ENCODE results near the gene NSG1. TPM values are rescaled to one million over a fixed set of nuclear protein-coding genes. Genes with fewer than 3 reads are reported as not detected.

NSG1 gene
- total and polyA plus RNA-seq, 2 donors (not counting 1 experiment from before 2014, with no cell fraction given), result 0.17 to 1.1 TPM

DNA sequence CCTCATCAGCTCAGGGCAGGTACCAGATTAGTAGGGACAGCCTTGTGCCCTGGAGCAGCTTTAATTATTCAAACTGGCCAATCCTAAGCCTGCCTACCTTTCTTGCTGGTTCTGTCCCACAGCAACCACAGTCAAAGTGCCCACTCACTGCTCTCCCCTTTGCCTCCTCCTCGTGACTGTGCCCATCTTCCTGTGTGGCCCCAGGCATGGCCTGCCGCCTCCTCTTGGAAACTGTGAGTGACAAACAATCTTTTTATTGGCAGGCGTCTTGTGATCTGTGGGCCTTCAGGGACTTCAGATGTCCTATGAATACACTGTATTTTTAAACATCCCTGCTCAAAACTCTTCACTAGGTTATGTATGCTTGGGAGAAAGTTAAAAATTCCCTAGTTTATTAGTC is 22.8 kb upstream of the NSG1 start:
- Histone ChIP-seq H3K4me1 (ENCODE audit: control insufficient read depth, extremely low read depth, insufficient read depth, low read length) (no peaks in the 10 kb centered on the region), H3K79me2 (ENCODE audit: control insufficient read depth, insufficient read depth, low read length) (no peaks in the 10 kb centered on the region), H3K27me3 (ENCODE audit: control insufficient read depth, insufficient read depth, low read length) (peaks cover 5% of the 10 kb centered on the region), H3K4me3 (replicated peaks in 1 of 4; ENCODE audit: control extremely low read depth in 1 of 4, insufficient read depth in 1 of 4, low read depth in 3 of 4, low read length in 4 of 4) (no peak overlapping the region), H2AFZ (ENCODE audit: low read length) (no peak overlapping the region), H3K9me3 (ENCODE audit: control insufficient read depth, insufficient read depth, low read depth, low read length) (no peaks in the 10 kb centered on the region), H4K20me1 (ENCODE audit: control insufficient read depth, extremely low read depth, insufficient read depth, low read length) (no peaks in the 10 kb centered on the region), H3K9ac (ENCODE audit: insufficient read depth, low read length) (no peak overlapping the region), H3K36me3 (ENCODE audit: control insufficient read depth, insufficient read depth, low read length) (no peaks in the 10 kb centered on the region), H3K27ac (ENCODE audit: insufficient read depth, low read length) (no peak overlapping the region), H3K4me2 (ENCODE audit: extremely low read depth, insufficient read depth, low read length) (no peak overlapping the region)
- TF ChIP-seq EZH2 (IDR thresholded peaks at IDR 0.05; ENCODE audit: low read length, missing control alignments), result no peak
- TF ChIP-seq CTCF (conservative IDR thresholded peaks at IDR 0.05 in 1 of 2, IDR thresholded peaks at IDR 0.05 in 1 of 2; ENCODE audit: low read depth in 1 of 2, low read length in 2 of 2), result no peak
- no peak for DNase-seq (ENCODE audit: low read depth in 2 of 2)

DNA sequence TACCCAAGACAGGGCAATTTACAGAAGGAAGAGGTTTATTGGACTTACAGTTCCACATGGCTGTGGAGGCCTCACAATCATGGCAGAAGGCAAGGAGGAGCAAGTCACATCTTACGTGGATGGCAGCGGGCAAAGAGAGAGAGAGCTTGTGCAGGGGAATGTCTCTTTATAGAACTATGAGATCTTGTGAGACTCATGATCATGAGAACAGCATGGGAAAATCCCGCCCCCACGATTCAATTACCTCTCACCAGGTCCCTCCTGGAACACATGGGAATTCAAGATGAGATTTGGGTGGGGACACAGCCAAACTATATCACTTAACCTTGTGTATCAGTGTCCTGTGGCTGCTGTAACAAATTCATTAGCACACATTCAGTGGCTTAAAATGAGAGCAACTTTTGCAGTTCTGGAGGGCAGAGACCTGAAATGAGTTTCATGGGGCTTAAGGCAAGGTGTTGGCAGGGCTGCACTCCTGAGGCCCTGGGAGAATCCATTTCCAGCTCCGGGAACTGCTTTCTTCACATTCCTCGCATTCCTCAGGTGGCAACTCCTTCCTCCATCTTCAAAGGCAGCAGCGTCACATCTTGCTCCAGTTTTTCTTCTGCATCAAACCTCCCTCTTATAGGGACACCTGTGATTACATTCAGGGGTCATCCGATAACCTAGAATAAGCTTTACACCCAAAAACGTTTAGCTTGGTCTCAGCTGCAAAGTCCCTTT is 22.3 kb upstream of the NSG1 start:
- Histone ChIP-seq H3K4me3 (replicated peaks in 1 of 4; ENCODE audit: control extremely low read depth in 1 of 4, insufficient read depth in 1 of 4, low read depth in 3 of 4, low read length in 4 of 4) (no peak overlapping the region), H3K27me3 (ENCODE audit: control insufficient read depth, insufficient read depth, low read length) (peaks cover 5% of the 10 kb centered on the region), H3K4me2 (ENCODE audit: extremely low read depth, insufficient read depth, low read length) (no peak overlapping the region), H4K20me1 (ENCODE audit: control insufficient read depth, extremely low read depth, insufficient read depth, low read length) (no peaks in the 10 kb centered on the region), H3K9me3 (ENCODE audit: control insufficient read depth, insufficient read depth, low read depth, low read length) (no peaks in the 10 kb centered on the region), H2AFZ (ENCODE audit: low read length) (no peak overlapping the region), H3K36me3 (ENCODE audit: control insufficient read depth, insufficient read depth, low read length) (no peaks in the 10 kb centered on the region), H3K27ac (ENCODE audit: insufficient read depth, low read length) (no peak overlapping the region), H3K4me1 (ENCODE audit: control insufficient read depth, extremely low read depth, insufficient read depth, low read length) (no peaks in the 10 kb centered on the region), H3K9ac (ENCODE audit: insufficient read depth, low read length) (no peak overlapping the region), H3K79me2 (ENCODE audit: control insufficient read depth, insufficient read depth, low read length) (no peaks in the 10 kb centered on the region)
- TF ChIP-seq EZH2 (IDR thresholded peaks at IDR 0.05; ENCODE audit: low read length, missing control alignments), result no peak
- no peak for TF ChIP-seq CTCF (conservative IDR thresholded peaks at IDR 0.05 in 1 of 2, IDR thresholded peaks at IDR 0.05 in 1 of 2; ENCODE audit: low read depth in 1 of 2, low read length in 2 of 2)
- DNase-seq (ENCODE audit: low read depth in 2 of 2), result no peak

DNA sequence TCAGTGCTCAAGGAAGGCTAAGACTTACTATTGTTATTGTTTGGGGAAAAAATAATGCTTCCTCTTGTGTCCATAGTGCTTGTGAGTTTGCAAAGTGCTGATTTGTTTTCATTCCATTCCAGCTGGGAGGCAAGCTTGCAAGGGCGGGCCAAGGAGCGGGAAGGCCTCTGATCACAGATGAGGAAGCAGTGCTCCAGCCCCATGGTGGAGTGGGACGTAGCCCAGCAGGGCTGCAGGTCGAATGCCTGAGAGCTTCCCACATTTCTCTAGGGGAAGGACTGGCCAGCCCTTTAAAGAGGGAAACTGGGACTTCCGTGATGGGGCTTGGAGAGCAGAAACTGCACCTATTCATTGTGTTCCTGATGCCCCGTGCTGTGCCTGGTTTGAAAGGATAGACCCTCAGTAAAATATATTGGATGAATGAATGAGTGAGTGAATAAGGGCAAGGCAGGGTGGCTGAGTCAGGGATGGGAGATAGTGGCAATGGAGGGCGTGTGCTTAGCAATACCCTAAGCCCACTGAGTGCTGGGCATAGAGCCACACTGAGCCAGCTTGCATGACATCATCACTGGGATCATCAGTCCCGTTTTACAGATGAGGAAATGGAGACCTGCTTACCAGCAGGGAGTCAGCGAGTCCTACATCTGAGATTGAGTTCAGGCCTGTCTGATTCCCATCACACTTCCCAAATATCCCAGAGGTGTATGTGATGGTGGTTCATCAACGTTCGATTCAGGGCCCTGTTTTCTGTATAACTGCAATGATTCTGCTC is 17.9 kb upstream of the NSG1 start:
- Histone ChIP-seq H3K27me3 (ENCODE audit: control insufficient read depth, insufficient read depth, low read length) (peaks cover 1% of the 10 kb centered on the region), H3K9ac (ENCODE audit: insufficient read depth, low read length) (no peak overlapping the region), H3K79me2 (ENCODE audit: control insufficient read depth, insufficient read depth, low read length) (no peaks in the 10 kb centered on the region), H4K20me1 (ENCODE audit: control insufficient read depth, extremely low read depth, insufficient read depth, low read length) (no peaks in the 10 kb centered on the region), H3K36me3 (ENCODE audit: control insufficient read depth, insufficient read depth, low read length) (no peaks in the 10 kb centered on the region), H3K27ac (ENCODE audit: insufficient read depth, low read length) (no peak overlapping the region), H3K4me2 (ENCODE audit: extremely low read depth, insufficient read depth, low read length) (no peak overlapping the region), H3K4me1 (ENCODE audit: control insufficient read depth, extremely low read depth, insufficient read depth, low read length) (no peaks in the 10 kb centered on the region), H3K4me3 (replicated peaks in 1 of 4; ENCODE audit: control extremely low read depth in 1 of 4, insufficient read depth in 1 of 4, low read depth in 3 of 4, low read length in 4 of 4) (no peak overlapping the region), H2AFZ (ENCODE audit: low read length) (no peak overlapping the region), H3K9me3 (ENCODE audit: control insufficient read depth, insufficient read depth, low read depth, low read length) (no peaks in the 10 kb centered on the region)
- no peak for DNase-seq (ENCODE audit: low read depth in 2 of 2)
- TF ChIP-seq CTCF (conservative IDR thresholded peaks at IDR 0.05 in 1 of 2, IDR thresholded peaks at IDR 0.05 in 1 of 2; ENCODE audit: low read depth in 1 of 2, low read length in 2 of 2) (no peak), EZH2 (IDR thresholded peaks at IDR 0.05; ENCODE audit: low read length, missing control alignments) (no peak)

Measured in fibroblast of lung (primary cell).